ENCODE results near the gene KIAA1549.

DNA sequence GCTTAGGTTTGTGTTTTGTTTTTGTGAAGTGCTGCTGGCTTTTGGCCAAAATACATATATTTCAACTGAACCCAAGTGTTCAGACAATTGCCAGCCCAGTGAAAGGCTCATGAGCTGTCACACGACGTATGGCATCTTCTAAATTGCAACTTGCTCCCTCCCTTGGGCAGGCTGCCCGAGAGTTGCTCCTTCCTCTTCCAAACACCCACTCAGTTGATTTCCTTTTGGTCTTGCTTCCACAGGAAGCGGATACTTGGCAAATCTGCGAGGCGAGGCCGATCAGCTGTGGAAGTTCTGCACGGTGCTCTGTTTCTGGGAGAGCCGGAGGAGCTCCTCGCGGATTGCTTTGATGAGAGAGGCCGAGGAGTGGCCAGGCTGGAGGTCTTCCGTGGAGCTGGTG lies 143.6 kb downstream of the KIAA1549 start:
- TF ChIP-seq POLR2A (IDR thresholded peaks at IDR 0.05): no peak
- TF ChIP-seq, protein P1, sequence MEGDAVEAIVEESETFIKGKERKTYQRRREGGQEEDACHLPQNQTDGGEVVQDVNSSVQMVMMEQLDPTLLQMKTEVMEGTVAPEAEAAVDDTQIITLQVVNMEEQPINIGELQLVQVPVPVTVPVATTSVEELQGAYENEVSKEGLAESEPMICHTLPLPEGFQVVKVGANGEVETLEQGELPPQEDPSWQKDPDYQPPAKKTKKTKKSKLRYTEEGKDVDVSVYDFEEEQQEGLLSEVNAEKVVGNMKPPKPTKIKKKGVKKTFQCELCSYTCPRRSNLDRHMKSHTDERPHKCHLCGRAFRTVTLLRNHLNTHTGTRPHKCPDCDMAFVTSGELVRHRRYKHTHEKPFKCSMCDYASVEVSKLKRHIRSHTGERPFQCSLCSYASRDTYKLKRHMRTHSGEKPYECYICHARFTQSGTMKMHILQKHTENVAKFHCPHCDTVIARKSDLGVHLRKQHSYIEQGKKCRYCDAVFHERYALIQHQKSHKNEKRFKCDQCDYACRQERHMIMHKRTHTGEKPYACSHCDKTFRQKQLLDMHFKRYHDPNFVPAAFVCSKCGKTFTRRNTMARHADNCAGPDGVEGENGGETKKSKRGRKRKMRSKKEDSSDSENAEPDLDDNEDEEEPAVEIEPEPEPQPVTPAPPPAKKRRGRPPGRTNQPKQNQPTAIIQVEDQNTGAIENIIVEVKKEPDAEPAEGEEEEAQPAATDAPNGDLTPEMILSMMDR (IDR thresholded peaks at IDR 0.05): no peak
